SK-N-SH (cell line): Measurements from ENCODE around the gene ROR2. TPM values are rescaled to one million over a fixed set of nuclear protein-coding genes. Genes with fewer than 3 reads are reported as not detected.

Experiments used
- CTCF ChIA-PET: fragments of 300-600, 350-600 bp; formaldehyde crosslinking; extraction: SDS; loops from one replicate; lab custom pipeline; 2021; lab: Yijun Ruan, JAX
- POLR2A ChIA-PET: fragments of 350-600 bp; sonication (Branson Sonifier 250); formaldehyde crosslinking; extraction: SDS; loops from one replicate; lab custom pipeline; 2020; ENCODE audit warnings: antibody characterized with exemption, inconsistent platforms; lab: Yijun Ruan, JAX
- DNase-seq: peaks from one replicate; pipeline ENCODE4 v3.0.0; 2012
- H2AFZ ChIP-seq: fragments of 200-600 bp; sonication (generic); 2 replicates; pipeline ENCODE4 v1.8.1; 2016; ENCODE audit warnings: antibody characterized with exemption, mild to moderate bottlenecking, low read depth
- H3F3A ChIP-seq: fragments of 200-600 bp; sonication (generic); replicated peaks from 2 replicates; pipeline ENCODE3; 2016; ENCODE audit warnings: antibody characterized with exemption, mild to moderate bottlenecking; ENCODE audit not compliant: insufficient read depth
- H3K27ac ChIP-seq, 2 experiments: fragments of 200-500 bp in 1 of 2; fragments of 200-600 bp in 1 of 2; sonication (Bioruptor generic) in 1 of 2; sonication (generic), shearing (Covaris generic) in 1 of 2; 2 replicates each; pipeline versions ENCODE4 v1.5.1 to v1.6.1; 2014 to 2016; ENCODE audit warnings: low read depth in 2 of 2, inconsistent platforms in 1 of 2, low read length in 1 of 2, mild to moderate bottlenecking in 1 of 2, mixed read lengths in 1 of 2
- H3K27me3 ChIP-seq: fragments of 200-600 bp; sonication (generic), shearing (Covaris generic); 2 replicates; pipeline ENCODE4 v1.6.1; 2016; ENCODE audit warnings: mixed run types; ENCODE audit not compliant: insufficient read depth
- H3K36me3 ChIP-seq, 2 experiments: fragments of 200-500 bp in 1 of 2; fragments of 200-600 bp in 1 of 2; sonication (Bioruptor generic) in 1 of 2; sonication (generic) in 1 of 2; replicated peaks in 1 of 2; 2 replicates each; pipeline versions ENCODE3 to v1.5.1; 2014 to 2016; ENCODE audit warnings: low read length in 1 of 2, mild to moderate bottlenecking in 1 of 2; ENCODE audit not compliant: insufficient read depth in 2 of 2, control insufficient read depth in 1 of 2
- H3K4me1 ChIP-seq, 2 experiments: fragments of 200-500 bp in 1 of 2; fragments of 200-600 bp in 1 of 2; sonication (Bioruptor generic) in 1 of 2; sonication (generic), shearing (Covaris generic) in 1 of 2; 2 replicates each; pipeline versions ENCODE4 v1.5.1 to v1.6.1; 2014 to 2016; ENCODE audit warnings: low read depth in 1 of 2, low read length in 1 of 2, mixed run types in 1 of 2; ENCODE audit not compliant: insufficient read depth in 2 of 2, control insufficient read depth in 1 of 2
- H3K4me2 ChIP-seq: fragments of 200-600 bp; sonication (generic), shearing (Covaris generic); 2 replicates; pipeline ENCODE4 v1.6.1; 2017; ENCODE audit warnings: mixed run types
- H3K4me3 ChIP-seq, 2 experiments: fragments of 200-500 bp in 1 of 2; fragments of 200-600 bp in 1 of 2; sonication (Bioruptor generic) in 1 of 2; sonication (generic), shearing (Covaris generic) in 1 of 2; 2 replicates each; pipeline versions ENCODE4 v1.5.1 to v1.8.1; 2014 to 2016; ENCODE audit warnings: low read depth in 2 of 2, inconsistent platforms in 1 of 2, low read length in 1 of 2, mild to moderate bottlenecking in 1 of 2, mixed read lengths in 1 of 2, moderate library complexity in 1 of 2
- H3K79me2 ChIP-seq: fragments of 200-600 bp; sonication (generic); 2 replicates; pipeline ENCODE4 v1.8.1; 2017; ENCODE audit warnings: mild to moderate bottlenecking; ENCODE audit not compliant: insufficient read depth
- H3K9ac ChIP-seq: fragments of 200-600 bp; sonication (generic); 2 replicates; pipeline ENCODE4 v1.6.1; 2017; ENCODE audit warnings: mixed run types
- H3K9me2 ChIP-seq: fragments of 200-600 bp; sonication (generic); 2 replicates; pipeline ENCODE4 v1.6.1; 2017; ENCODE audit warnings: mixed run types
- H3K9me3 ChIP-seq: fragments of 200-600 bp; sonication (generic); 2 replicates; pipeline ENCODE4 v1.6.1; 2017; ENCODE audit warnings: mixed run types, mild to moderate bottlenecking, moderate library complexity
- H4K20me1 ChIP-seq: fragments of 200-600 bp; sonication (generic); 2 replicates; pipeline ENCODE4 v1.6.1; 2017; ENCODE audit warnings: mild to moderate bottlenecking, mixed run types; ENCODE audit not compliant: insufficient read depth
- CHD2 ChIP-seq: fragments of 150-350 bp; IDR thresholded peaks from 2 replicates; pipeline ENCODE4 v1.6.1; 2018; ENCODE audit warnings: low read length; ENCODE audit not compliant: partially characterized antibody
- CTCF ChIP-seq: fragments of 200-600 bp; sonication (generic); IDR thresholded peaks from 2 replicates; pipeline ENCODE4 v1.6.1; 2017; ENCODE audit warnings: antibody characterized with exemption, mild to moderate bottlenecking, moderate library complexity
- ELF1 ChIP-seq: IDR thresholded peaks from 2 replicates; pipeline ENCODE4 v1.4.0; 2012
- EP300 ChIP-seq, 2 experiments: IDR thresholded peaks; 2 replicates each; pipeline versions ENCODE4 v1.4.0 to v1.6.1; 2012; ENCODE audit warnings: borderline replicate concordance in 1 of 2, low read depth in 1 of 2, low read length in 1 of 2
- EZH2phosphoT487 ChIP-seq: fragments of 200-600 bp; sonication (generic); IDR thresholded peaks from 2 replicates; pipeline ENCODE4 v1.6.1; 2017; ENCODE audit warnings: low read depth, mixed run types, mild to moderate bottlenecking, antibody characterized with exemption, moderate library complexity, borderline replicate concordance
- FOXJ3 ChIP-seq: sonication (generic); formaldehyde crosslinking; IDR thresholded peaks from 2 replicates; pipeline ENCODE4 v1.5.1; 2020; ENCODE audit warnings: mild to moderate bottlenecking, missing genetic modification reagents
- JUND ChIP-seq: IDR thresholded peaks from 2 replicates; pipeline ENCODE4 v1.4.0; 2012
- MXI1 ChIP-seq: IDR thresholded peaks from 2 replicates; pipeline ENCODE4 v1.6.1; 2012; ENCODE audit warnings: mild to moderate bottlenecking, low read depth, low read length, improper control_type of control experiment
- NRF1 ChIP-seq: IDR thresholded peaks from 2 replicates; pipeline ENCODE4 v1.6.1; 2012; ENCODE audit warnings: low read depth, mild to moderate bottlenecking, low read length
- PBX3 ChIP-seq: IDR thresholded peaks from 2 replicates; pipeline ENCODE4; 2012
- RCOR1 ChIP-seq: fragments of 150-350 bp; IDR thresholded peaks from 2 replicates; pipeline ENCODE4 v1.6.1; 2017; ENCODE audit warnings: antibody characterized with exemption, low read length
- RFX5 ChIP-seq: IDR thresholded peaks from 2 replicates; pipeline ENCODE4 v1.6.1; 2012; ENCODE audit warnings: mild to moderate bottlenecking, improper control_type of control experiment, low read length
- RXRA ChIP-seq: IDR thresholded peaks from 2 replicates; pipeline ENCODE4 v1.4.0; 2012; ENCODE audit warnings: low read depth, mild to moderate bottlenecking, borderline replicate concordance
- SMC3 ChIP-seq: IDR thresholded peaks from 2 replicates; pipeline ENCODE4 v1.6.1; 2012; ENCODE audit warnings: low read depth, low read length, improper control_type of control experiment
- TAF1 ChIP-seq: IDR thresholded peaks from 2 replicates; pipeline ENCODE4 v1.6.1; 2012; ENCODE audit warnings: low read depth, mild to moderate bottlenecking, low read length, moderate library complexity, borderline replicate concordance
- TEAD4 ChIP-seq: IDR thresholded peaks from 2 replicates; pipeline ENCODE4 v1.4.0; 2012; ENCODE audit warnings: mild to moderate bottlenecking, borderline replicate concordance; ENCODE audit not compliant: insufficient read depth
- USF1 ChIP-seq: IDR thresholded peaks from 2 replicates; pipeline ENCODE4 v1.4.0; 2012; ENCODE audit warnings: low read depth, borderline replicate concordance
- USF2 ChIP-seq: fragments of 150-350 bp; IDR thresholded peaks from 2 replicates; pipeline ENCODE4 v1.6.1; 2017; ENCODE audit warnings: antibody characterized with exemption, low read length, low read depth, borderline replicate concordance
- WGBS: methylation state at CpG from one replicate; pipeline ENCODE4 v1.1.6; 2017; ENCODE audit warnings: low lambda C conversion rate; 5-methylcytosine and 5-hydroxymethylcytosine counted together
- polyA plus RNA-seq, 3 experiments: library from polyadenylated mRNA; depleted of rRNA; stranded (reverse); fragments of >200 nt; gene quantifications; 2 replicates each; pipeline ENCODE4 v1.2.3, GENCODE V29; 2012

Gene ROR2
- polyA plus RNA-seq, 1 of the 3 experiments (the other 2 are of a cell fraction) = 0.43 TPM

DNA sequence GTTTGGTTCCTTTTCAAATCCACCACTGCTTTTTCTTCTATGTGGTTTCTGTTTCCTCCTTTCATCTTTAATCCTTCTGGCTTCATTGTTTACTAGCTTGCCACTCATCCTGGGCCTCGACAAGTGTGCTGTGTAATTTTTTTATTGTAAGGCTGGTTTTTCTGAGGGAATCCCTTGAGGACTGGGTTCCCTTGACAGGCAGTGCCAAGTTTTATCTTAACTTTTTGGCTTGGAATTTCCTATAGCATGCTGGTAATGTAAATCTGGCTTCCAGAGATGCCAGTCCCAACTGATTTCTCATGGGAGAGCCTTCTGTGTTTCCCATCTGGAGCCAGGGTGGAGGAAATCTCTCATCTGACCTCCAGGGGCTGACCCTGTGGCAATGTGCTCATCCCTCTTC lies 184.7 kb downstream of the ROR2 start:
- Histone ChIP-seq H2AFZ (no peak overlapping the region), H3K36me3 (no peaks in the 10 kb centered on the region), H3K79me2 (no peaks in the 10 kb centered on the region), H3K9me2 (no peaks in the 10 kb centered on the region), H3K27ac (no peak overlapping the region), H3K9ac (no peak overlapping the region), H3K9me3 (no peaks in the 10 kb centered on the region), H3K27me3 (no peaks in the 10 kb centered on the region), H3F3A (no peaks in the 10 kb centered on the region), H3K4me3 (no peak overlapping the region), H3K4me1 (no peaks in the 10 kb centered on the region; a peak in 2 of 4 replicates), H4K20me1 (no peaks in the 10 kb centered on the region), H3K4me2 (no peak overlapping the region)
- DNase-seq = no peak
- WGBS = 3% methylated on average over 1 of the region's 1 CpG
- POLR2A ChIA-PET = no interaction called here
- CTCF ChIA-PET = interaction anchor here (1.5 to 30.4 kb wide), 3 partner anchors 9 to 187 kb away, joined by 8 to 495 read pairs (median 26); partner anchors contain the start of gene ROR2
- TF ChIP-seq JUND (no peak), MXI1 (no peak), ELF1 (no peak), RFX5 (no peak), TAF1 (no peak), NRF1 (no peak), SMC3 (no peak), FOXJ3 (no peak), EZH2phosphoT487 (no peak), RCOR1 (no peak), CHD2 (no peak), USF2 (no peak), TEAD4 (no peak), PBX3 (no peak), RXRA (no peak), USF1 (no peak), EP300 (IDR thresholded peaks at IDR 0.05; ENCODE audit: borderline replicate concordance in 1 of 2, low read depth in 1 of 2, low read length in 1 of 2) (no peak), CTCF (no peak)
